ENCODE results near the gene SLC27A2.

The SLC27A2 gene

GRCh38 chr15:50281427-50281826 lies 99.4 kb downstream of the SLC27A2 start:
- no peak for DNase-seq

Data from NCI-H2029 treated with DMSO at 0.1 percent for 48 hours (cell line).